KOPT-K1 (cell line): ENCODE results near the gene CCDC60.

Experiments
- H3K27ac ChIP-seq: fragments of 200-600 bp; sonication (generic); 2 replicates; pipeline ENCODE4 v1.5.1; 2016; ENCODE audit warnings: antibody characterized with exemption, mild to moderate bottlenecking, low read depth, low read length; ENCODE audit not compliant: poor library complexity, severe bottlenecking
- H3K36me3 ChIP-seq: fragments of 200-600 bp; sonication (generic); 2 replicates; pipeline ENCODE4 v1.5.1; 2017; ENCODE audit warnings: antibody characterized with exemption, mild to moderate bottlenecking, low read length, moderate library complexity; ENCODE audit not compliant: insufficient read depth
- H3K9me3 ChIP-seq: fragments of 200-600 bp; sonication (generic); 2 replicates; pipeline ENCODE4 v1.5.1; 2017; ENCODE audit warnings: antibody characterized with exemption, low read length, mild to moderate bottlenecking; ENCODE audit not compliant: insufficient read depth, poor library complexity, severe bottlenecking

Gene CCDC60

GRCh38 chr12:119425623-119426022 is 91.1 kb downstream of the CCDC60 start:
- H3K27ac ChIP-seq, result no peak overlapping the region
- no peaks in the 10 kb centered on the region for H3K9me3 ChIP-seq
- H3K36me3 ChIP-seq, result no peaks in the 10 kb centered on the region

DNA sequence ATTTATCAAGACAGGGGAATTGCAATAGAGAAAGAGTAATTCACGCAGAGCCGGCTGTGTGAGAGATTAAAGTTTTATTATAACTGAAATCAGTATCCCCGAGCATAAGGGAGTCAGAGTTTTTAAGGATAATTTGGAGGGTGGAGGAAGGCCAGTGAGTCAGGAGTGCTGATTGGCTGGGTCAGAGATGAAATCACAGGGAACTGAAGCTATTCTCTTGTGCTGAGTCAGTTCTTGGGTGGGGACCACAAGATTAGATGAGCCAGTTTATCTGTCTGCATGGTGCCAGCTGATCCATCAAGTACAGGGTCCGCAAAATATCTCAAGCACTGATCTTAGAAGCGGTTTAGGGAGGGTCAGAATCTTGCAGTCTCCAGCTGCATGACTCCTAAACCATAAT is 96.6 kb downstream of the CCDC60 start:
- no peaks in the 10 kb centered on the region for H3K36me3 ChIP-seq
- H3K27ac ChIP-seq, result no peak overlapping the region
- peaks cover 8% of the 10 kb centered on the region for H3K9me3 ChIP-seq

DNA sequence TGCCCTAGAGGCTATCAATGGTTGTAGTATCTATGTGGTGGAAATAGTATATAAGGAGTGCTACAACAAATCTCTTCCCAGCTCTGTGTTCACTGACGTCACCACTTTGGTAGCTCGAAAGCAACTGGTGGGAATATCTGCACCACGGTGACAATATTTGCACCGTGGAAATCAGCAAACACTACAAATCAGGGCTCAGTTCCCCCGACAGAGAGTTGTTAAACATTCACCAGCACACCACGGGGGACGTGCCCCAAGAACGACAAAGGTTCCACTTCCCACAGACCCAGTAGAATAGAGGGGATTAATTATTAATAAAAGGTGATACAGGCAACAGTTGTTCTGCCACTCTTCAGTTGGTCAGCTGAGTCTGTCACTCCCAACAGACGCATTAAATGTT is 98.4 kb downstream of the CCDC60 start:
- no peaks in the 10 kb centered on the region for H3K36me3 ChIP-seq
- peaks cover 8% of the 10 kb centered on the region for H3K9me3 ChIP-seq
- H3K27ac ChIP-seq, result no peak overlapping the region

DNA sequence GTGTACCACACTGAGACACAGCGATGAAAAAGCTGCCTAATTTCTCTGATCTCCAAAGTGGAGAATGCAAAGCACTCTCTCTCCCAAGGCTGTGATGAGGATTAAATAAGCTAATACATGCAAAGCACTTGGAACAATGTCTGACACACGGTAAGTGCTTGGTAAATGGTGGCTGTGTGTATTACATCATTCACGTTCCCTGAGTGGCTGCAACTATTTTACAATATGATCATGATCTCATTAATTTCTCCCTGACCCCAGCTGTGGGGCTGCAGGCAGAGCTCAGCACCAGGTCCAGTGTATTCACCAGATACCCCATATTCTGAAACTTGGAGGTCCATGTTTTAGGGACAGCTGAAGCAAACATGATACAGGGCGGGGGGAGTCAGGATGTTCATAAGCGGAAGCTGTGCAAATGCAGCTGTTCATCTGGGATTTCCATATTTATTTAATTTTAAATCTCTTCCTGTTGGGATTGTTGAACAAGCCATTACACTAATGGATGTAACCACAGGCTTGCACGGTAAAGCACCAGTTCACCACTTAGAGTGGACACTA is 106.4 kb downstream of the CCDC60 start:
- H3K9me3 ChIP-seq, result peaks cover 1% of the 10 kb centered on the region
- H3K36me3 ChIP-seq, result no peaks in the 10 kb centered on the region
- H3K27ac ChIP-seq, result no peak overlapping the region

GRCh38 chr12:119444462-119445044 is 110.0 kb downstream of the CCDC60 start:
- Histone ChIP-seq H3K27ac (no peak overlapping the region), H3K36me3 (no peaks in the 10 kb centered on the region), H3K9me3 (no peaks in the 10 kb centered on the region)

- Histone ChIP-seq H3K9me3 (no peaks in the 10 kb centered on the region), H3K27ac (no peak overlapping the region), H3K36me3 (no peaks in the 10 kb centered on the region)
Observed at GRCh38 chr12:119446459-119446858, 111.9 kb downstream of the CCDC60 start.

GRCh38 chr12:119447126-119447525 is 112.6 kb downstream of the CCDC60 start:
- H3K36me3 ChIP-seq, result no peaks in the 10 kb centered on the region
- H3K27ac ChIP-seq, result no peak overlapping the region
- H3K9me3 ChIP-seq, result no peaks in the 10 kb centered on the region

DNA sequence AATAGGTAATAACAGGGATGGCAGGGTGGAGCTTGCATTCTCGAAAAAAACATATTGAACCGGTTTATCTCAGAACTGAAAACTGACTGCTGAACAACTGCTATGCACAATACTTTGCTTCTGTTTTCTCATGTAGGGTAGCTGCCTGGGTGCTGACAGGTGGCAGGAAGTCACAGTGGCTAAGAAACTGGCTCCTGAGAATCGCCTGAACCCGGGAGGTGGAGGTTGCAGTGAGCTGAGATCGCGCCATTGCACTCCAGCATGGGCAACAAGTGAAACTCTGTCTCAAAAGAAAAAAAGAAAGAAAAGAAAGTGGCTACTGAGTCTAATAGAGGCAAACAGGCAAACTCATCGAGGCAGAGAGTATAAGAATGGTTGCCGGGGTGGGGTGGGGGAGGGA is 113.1 kb downstream of the CCDC60 start:
- H3K27ac ChIP-seq, result no peak overlapping the region
- no peaks in the 10 kb centered on the region for H3K36me3 ChIP-seq
- H3K9me3 ChIP-seq, result no peaks in the 10 kb centered on the region

- no peaks in the 10 kb centered on the region for H3K36me3 ChIP-seq
Observed at GRCh38 chr12:119448611-119449131, 114.1 kb downstream of the CCDC60 start.

DNA sequence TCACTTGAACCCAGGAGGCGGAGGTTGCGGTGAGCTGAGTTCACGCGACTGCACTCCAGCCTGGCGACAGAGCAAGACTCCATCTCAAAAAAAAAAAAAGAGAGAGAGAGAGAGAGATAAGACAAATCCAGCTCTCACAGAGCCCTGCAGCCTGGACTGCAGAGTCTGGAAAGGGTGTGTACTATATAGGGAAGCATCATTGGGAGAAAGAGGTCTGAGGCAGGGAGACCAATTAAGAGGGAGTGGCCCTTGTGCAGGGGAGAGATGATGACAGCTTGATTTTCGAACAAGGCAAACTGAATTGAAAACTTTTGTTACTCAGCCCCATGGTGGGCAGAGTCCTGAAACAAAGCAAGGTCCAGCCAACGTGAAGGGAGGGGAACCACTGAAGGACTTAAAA is 116.2 kb downstream of the CCDC60 start:
- Histone ChIP-seq H3K27ac (no peak overlapping the region), H3K9me3 (no peaks in the 10 kb centered on the region), H3K36me3 (no peaks in the 10 kb centered on the region)

More at GRCh38 chr12:119448611-119449131, 114.1 kb downstream of the CCDC60 start:
- no peak overlapping the region for H3K27ac ChIP-seq
- no peaks in the 10 kb centered on the region for H3K9me3 ChIP-seq

- H3K9me3 ChIP-seq, result peaks cover 10% of the 10 kb centered on the region
- no peaks in the 10 kb centered on the region for H3K36me3 ChIP-seq
- H3K27ac ChIP-seq, result no peak overlapping the region
Observed at GRCh38 chr12:119456824-119457223, 122.3 kb downstream of the CCDC60 start.

- Histone ChIP-seq H3K36me3 (no peaks in the 10 kb centered on the region), H3K27ac (no peak overlapping the region), H3K9me3 (peaks cover 10% of the 10 kb centered on the region)
Observed at GRCh38 chr12:119457271-119457670, 122.7 kb downstream of the CCDC60 start.

DNA sequence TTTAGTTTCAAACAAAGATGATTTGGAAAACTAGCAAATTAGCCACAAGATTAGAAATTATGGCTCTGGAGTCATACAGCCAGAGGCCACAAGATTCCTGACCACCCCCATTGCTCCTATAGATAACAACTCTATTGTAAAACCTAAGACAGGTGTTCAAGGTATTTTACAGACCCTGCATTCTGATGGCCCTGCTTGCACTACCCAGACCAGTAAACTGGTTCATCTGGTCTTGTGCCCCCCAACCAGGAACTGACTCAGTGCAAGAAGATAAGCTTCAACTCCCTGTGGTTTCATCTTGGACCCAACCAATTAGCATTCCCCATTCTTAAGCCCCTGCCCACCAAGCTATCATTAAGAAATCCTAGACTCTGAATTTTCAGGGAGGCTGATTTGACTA is 125.0 kb downstream of the CCDC60 start:
- Histone ChIP-seq H3K36me3 (no peaks in the 10 kb centered on the region), H3K27ac (no peak overlapping the region), H3K9me3 (peaks cover 10% of the 10 kb centered on the region)

GRCh38 chr12:119460876-119461275 is 126.3 kb downstream of the CCDC60 start:
- Histone ChIP-seq H3K36me3 (no peaks in the 10 kb centered on the region), H3K27ac (no peak overlapping the region), H3K9me3 (peaks cover 10% of the 10 kb centered on the region)

DNA sequence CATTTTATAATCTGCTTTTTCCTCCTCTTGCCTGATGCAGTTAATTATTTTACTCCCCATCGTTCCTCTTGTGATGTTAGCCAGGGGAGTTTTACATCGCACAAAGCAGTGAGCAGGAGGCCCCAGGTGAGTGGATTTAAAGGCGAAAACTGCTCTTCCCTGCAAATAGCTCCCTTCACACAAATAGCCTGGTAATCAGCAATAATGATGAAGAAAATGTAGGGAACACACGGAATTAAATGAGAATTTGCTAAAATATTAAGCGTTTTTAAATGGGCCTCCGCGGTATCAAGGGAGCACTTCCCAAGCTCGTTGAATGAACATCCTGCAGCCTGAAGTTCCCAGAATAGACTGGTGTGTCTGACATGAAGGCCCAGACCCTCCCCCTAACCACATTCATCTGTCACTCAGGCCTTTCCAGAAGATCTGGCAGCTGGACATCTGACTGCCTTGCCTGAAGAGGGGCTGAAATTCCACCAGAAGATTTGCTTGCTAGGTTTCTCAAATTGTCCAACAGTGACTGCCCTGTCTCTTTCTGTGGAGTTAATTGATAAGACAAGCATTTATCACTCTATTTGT is 127.2 kb downstream of the CCDC60 start:
- Histone ChIP-seq H3K27ac (no peak overlapping the region), H3K36me3 (no peaks in the 10 kb centered on the region), H3K9me3 (peaks cover 10% of the 10 kb centered on the region)
